ENCODE results near the gene BMP6.

DNA sequence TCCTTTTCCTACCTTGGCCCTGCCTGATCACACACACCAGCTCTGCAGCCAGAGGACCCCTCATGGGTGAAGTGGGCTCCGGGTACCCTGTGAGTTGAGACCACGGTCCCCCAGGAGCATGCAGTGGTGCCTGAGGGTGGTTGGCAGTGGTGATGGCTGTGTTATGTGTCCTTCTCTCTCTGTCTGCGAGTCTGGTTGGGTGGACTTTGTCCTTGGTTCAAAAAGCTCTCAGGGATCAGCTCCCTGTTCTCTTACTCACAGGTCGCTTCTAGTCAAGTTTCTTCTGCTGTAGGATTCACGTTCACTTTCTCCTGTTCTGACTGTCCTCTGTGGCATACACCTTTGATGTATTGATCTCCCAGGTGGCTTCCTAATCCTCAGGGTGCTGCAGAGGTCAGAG, 100.1 kb downstream of the BMP6 start:
- TF ChIP-seq, protein P1, sequence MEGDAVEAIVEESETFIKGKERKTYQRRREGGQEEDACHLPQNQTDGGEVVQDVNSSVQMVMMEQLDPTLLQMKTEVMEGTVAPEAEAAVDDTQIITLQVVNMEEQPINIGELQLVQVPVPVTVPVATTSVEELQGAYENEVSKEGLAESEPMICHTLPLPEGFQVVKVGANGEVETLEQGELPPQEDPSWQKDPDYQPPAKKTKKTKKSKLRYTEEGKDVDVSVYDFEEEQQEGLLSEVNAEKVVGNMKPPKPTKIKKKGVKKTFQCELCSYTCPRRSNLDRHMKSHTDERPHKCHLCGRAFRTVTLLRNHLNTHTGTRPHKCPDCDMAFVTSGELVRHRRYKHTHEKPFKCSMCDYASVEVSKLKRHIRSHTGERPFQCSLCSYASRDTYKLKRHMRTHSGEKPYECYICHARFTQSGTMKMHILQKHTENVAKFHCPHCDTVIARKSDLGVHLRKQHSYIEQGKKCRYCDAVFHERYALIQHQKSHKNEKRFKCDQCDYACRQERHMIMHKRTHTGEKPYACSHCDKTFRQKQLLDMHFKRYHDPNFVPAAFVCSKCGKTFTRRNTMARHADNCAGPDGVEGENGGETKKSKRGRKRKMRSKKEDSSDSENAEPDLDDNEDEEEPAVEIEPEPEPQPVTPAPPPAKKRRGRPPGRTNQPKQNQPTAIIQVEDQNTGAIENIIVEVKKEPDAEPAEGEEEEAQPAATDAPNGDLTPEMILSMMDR (IDR thresholded peaks at IDR 0.05 in 2 of 3, conservative IDR thresholded peaks at IDR 0.05 in 1 of 3; ENCODE audit: borderline replicate concordance in 1 of 3, insufficient read depth in 1 of 3, low read depth in 2 of 3, low read length in 2 of 3), result no peak
- TF ChIP-seq EGR1 (IDR thresholded peaks at IDR 0.05; ENCODE audit: low read depth) (no peak), POLR2AphosphoS5 (IDR thresholded peaks at IDR 0.05; ENCODE audit: low read depth, low read length) (no peak), POLR2A (IDR thresholded peaks at IDR 0.05; ENCODE audit: borderline replicate concordance, extremely low read depth, insufficient read depth, insufficient read length) (no peak), JUND (IDR thresholded peaks at IDR 0.05) (no peak), SRF (IDR thresholded peaks at IDR 0.05; ENCODE audit: low read depth) (no peak), YY1 (IDR thresholded peaks at IDR 0.05; ENCODE audit: extremely low read depth, insufficient replicate concordance, low read depth, low read length) (no peak), FOSL1 (IDR thresholded peaks at IDR 0.05; ENCODE audit: low read depth) (no peak), EZH2 (IDR thresholded peaks at IDR 0.05) (no peak), ELF1 (IDR thresholded peaks at IDR 0.05; ENCODE audit: borderline replicate concordance, low read depth) (no peak), SP1 (IDR thresholded peaks at IDR 0.05; ENCODE audit: low read depth) (no peak), RAD21 (IDR thresholded peaks at IDR 0.05; ENCODE audit: low read depth) (no peak)
- TF ChIP-seq, protein P2, sequence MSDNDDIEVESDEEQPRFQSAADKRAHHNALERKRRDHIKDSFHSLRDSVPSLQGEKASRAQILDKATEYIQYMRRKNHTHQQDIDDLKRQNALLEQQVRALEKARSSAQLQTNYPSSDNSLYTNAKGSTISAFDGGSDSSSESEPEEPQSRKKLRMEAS (IDR thresholded peaks at IDR 0.05), result no peak
- TF ChIP-seq, protein P3, sequence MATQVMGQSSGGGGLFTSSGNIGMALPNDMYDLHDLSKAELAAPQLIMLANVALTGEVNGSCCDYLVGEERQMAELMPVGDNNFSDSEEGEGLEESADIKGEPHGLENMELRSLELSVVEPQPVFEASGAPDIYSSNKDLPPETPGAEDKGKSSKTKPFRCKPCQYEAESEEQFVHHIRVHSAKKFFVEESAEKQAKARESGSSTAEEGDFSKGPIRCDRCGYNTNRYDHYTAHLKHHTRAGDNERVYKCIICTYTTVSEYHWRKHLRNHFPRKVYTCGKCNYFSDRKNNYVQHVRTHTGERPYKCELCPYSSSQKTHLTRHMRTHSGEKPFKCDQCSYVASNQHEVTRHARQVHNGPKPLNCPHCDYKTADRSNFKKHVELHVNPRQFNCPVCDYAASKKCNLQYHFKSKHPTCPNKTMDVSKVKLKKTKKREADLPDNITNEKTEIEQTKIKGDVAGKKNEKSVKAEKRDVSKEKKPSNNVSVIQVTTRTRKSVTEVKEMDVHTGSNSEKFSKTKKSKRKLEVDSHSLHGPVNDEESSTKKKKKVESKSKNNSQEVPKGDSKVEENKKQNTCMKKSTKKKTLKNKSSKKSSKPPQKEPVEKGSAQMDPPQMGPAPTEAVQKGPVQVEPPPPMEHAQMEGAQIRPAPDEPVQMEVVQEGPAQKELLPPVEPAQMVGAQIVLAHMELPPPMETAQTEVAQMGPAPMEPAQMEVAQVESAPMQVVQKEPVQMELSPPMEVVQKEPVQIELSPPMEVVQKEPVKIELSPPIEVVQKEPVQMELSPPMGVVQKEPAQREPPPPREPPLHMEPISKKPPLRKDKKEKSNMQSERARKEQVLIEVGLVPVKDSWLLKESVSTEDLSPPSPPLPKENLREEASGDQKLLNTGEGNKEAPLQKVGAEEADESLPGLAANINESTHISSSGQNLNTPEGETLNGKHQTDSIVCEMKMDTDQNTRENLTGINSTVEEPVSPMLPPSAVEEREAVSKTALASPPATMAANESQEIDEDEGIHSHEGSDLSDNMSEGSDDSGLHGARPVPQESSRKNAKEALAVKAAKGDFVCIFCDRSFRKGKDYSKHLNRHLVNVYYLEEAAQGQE (IDR thresholded peaks at IDR 0.05; ENCODE audit: low read depth), result no peak

All from HCT116 (cell line).